GM08714 (cell line): Measurements from ENCODE around the gene TRIM17.

ENCODE experiments used
- H3K4me3 ChIP-seq: fragments of 200-500 bp; sonication (Bioruptor generic); 2 replicates; pipeline ENCODE4 v1.5.1; 2014; ENCODE audit warnings: mild to moderate bottlenecking, low read length, inconsistent platforms
- ZNF274 ChIP-seq: IDR thresholded peaks from 2 replicates; pipeline ENCODE4 v1.6.1; 2012; ENCODE audit warnings: mild to moderate bottlenecking, low read depth, low read length

Gene TRIM17

GRCh38 chr1:228405979-228406228 lies 10.8 kb downstream of the TRIM17 start:
- peak overlapping the region; percentile 90 for H3K4me3 ChIP-seq
- no peak for TF ChIP-seq ZNF274

- no peak for TF ChIP-seq ZNF274
- peak overlapping the region; percentile 90 for H3K4me3 ChIP-seq
Observed at GRCh38 chr1:228405200-228405978, 11.3 kb downstream of the TRIM17 start.

- TF ChIP-seq ZNF274, result no peak
- H3K4me3 ChIP-seq, result no peak overlapping the region; the same call in 1 of the 2 replicates
Observed at GRCh38 chr1:228404107-228404720, 12.4 kb downstream of the TRIM17 start.

GRCh38 chr1:228403231-228403631 lies 13.4 kb downstream of the TRIM17 start:
- H3K4me3 ChIP-seq, result no peak overlapping the region
- TF ChIP-seq ZNF274, result no peak

DNA sequence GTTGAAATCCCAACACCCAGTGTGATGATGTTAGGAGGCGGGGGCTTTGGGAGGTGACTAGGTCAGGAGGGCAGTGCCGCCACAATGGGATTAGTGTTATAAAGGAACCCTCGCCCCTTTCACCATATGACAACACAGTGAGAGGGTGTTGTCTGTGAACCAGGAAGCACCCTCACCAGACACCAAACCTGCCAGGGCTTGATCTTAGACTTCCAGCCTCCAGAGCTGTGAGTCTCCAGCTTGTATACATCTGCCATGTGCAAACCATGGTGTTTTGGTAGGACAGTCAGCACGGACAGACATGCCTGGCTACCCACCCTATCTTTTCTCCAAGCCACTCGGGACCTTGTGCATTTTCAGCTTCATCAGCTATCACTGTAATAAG lies 14.0 kb downstream of the TRIM17 start:
- H3K4me3 ChIP-seq, result no peak overlapping the region
- no peak for TF ChIP-seq ZNF274

DNA sequence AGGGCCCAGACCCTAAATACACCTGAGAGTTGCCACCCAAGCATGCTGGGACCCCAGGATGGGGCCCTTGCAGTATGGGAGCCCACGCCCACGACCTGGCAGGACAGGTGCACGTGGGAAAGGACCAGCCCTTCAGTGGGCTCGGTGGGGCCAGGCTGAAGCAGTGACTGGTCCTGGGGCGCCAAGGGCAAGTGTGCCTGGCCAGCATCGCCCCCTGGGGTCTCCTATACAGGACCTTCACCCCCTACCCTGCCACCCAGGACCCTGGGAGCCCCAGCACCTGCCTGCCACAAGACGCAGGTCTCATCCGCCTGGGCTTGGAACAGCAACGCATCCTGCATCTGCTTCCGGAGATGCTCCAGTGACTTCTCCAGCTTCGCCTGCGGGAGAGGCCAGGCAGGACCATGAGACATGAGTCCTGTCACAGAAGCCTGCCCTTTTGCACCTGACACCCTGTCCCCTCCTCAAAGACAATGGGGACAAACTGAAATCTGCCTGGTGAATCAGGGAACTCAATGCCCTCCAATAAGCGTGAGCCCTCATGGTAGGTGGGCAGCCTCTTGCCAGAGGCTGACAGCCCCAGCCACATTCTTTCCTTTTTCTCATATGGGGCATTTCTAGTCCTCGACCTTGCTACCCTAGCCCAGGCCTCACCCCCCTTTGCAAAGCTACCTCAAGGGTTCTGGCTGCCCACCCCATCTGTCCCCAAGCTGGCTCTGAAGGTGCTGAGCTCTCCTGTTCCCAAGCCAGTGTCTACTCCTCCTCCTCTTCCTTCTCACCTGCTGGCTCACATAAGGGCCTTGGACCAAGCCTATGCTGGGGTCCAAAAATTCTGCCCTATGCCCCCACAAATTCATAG lies 14.7 kb downstream of the TRIM17 start:
- no peak overlapping the region for H3K4me3 ChIP-seq
- TF ChIP-seq ZNF274, result no peak

DNA sequence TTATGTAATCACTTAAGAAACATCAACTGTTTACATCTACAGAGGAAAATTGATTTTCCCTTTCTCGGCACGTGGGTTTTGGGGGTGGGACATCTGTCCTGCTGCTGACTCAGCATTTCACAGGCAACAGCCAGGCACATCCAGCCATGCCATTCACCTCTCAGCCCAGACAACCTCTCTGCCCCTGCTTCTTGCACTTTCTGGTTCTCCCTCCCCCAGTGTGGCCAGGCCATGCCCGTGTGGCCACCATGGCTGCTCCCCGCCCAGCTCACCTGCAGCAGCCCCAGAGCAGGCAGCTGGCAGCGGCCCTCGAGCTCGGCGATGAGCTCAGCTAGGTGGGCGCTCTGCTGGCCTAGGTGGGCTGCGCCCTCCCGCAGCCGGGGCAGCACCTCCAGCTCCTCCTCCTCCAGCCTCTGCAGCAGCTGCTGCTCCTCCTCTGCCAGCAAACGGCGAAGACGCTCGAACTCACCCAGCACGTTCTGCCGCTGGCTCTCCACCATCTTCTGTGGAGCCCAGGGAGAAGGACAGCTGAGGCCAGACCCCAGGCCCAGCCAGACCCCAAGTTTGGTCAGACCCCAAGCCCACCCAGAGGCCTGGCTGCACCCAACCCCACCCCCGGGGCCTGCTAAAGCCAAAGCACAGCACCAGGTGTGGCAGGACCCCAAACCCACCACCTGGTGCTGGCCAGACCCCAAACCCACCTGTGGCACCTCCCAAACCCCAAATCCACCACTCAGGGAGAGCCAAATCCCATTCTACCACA lies 15.8 kb downstream of the TRIM17 start:
- no peak for TF ChIP-seq ZNF274
- H3K4me3 ChIP-seq, result no peak overlapping the region

DNA sequence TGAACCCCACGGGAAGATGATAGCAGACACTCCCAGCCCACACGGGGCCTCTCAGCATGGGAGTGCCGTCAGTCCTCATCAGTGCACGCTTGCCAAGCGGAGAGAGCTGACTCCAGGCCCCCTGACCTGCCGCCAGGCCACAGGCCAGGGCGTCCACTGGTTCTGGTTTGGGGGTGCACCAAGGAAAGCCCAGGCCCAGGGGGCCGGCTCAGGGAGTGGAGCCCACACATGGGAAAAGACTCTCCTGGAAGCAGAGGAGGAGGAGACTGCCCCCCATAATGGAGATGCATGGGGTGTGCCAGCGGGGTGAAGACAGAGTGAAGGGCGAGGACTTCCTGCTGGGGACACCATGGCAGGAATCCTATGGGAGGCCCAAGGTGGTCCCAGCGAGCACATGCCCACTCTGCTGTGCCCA lies 16.4 kb downstream of the TRIM17 start:
- TF ChIP-seq ZNF274, result no peak
- H3K4me3 ChIP-seq, result no peak overlapping the region

GRCh38 chr1:228399531-228400236 lies 17.0 kb downstream of the TRIM17 start:
- H3K4me3 ChIP-seq, result no peak overlapping the region
- no peak for TF ChIP-seq ZNF274

GRCh38 chr1:228398741-228399461 lies 17.8 kb downstream of the TRIM17 start:
- TF ChIP-seq ZNF274, result no peak
- no peak overlapping the region for H3K4me3 ChIP-seq

DNA sequence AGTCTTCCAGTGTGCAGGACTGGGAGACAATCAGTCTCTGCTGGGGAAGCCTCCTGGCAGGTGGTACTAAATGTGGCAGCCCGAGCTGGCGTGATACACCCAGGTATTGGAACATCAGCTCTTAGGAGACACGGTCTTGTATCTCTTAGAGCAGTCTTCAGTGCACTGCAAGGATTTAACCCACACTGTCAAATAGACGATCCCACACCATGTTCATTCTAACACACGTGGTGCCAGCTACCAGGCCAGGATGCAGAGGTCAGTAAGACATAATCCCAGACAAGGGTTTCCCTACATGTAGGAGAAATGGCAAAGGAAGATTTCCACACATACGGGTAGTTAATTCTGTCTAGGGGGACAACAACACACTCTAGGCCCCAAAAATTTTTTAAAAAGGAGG lies 18.7 kb downstream of the TRIM17 start:
- TF ChIP-seq ZNF274, result no peak
- H3K4me3 ChIP-seq, result no peak overlapping the region

- no peak for TF ChIP-seq ZNF274
- H3K4me3 ChIP-seq, result no peak overlapping the region
Observed at GRCh38 chr1:228396770-228397662, 19.6 kb downstream of the TRIM17 start.
